Transverse colon (tissue), 4 donors: ENCODE data around the gene IFNA5. TPM values are rescaled to one million over a fixed set of nuclear protein-coding genes. Genes with fewer than 3 reads are reported as not detected.

Source experiments
- DNase-seq: peaks from one replicate; pipeline ENCODE4 v3.0.0-alpha.2; 2019
- H3K27ac ChIP-seq, 4 donors: fragments of 200-600 bp; sonication (generic); 2 replicates each; pipeline ENCODE4 v1.5.1; 2016 to 2018; ENCODE audit warnings: inconsistent platforms in 4 of 4
- H3K27me3 ChIP-seq: fragments of 200-600 bp; sonication (generic); 2 replicates; pipeline ENCODE4 v1.5.1; 2017; ENCODE audit warnings: inconsistent platforms
- H3K36me3 ChIP-seq, 4 donors: fragments of 200-600 bp; sonication (generic); 2 replicates each; pipeline ENCODE4 v1.5.1; 2017 to 2019; ENCODE audit warnings: inconsistent platforms in 4 of 4
- H3K4me1 ChIP-seq, 4 donors: fragments of 200-600 bp; sonication (generic); 2 replicates each; pipeline ENCODE4 v1.5.1; 2017 to 2020; ENCODE audit warnings: inconsistent platforms in 4 of 4
- H3K4me3 ChIP-seq, 4 donors: fragments of 200-600 bp; sonication (generic); 1 replicate in 1 of 4; 2 replicates in 3 of 4; pipeline versions ENCODE4 v1.5.1 to v1.6.1; 2017 to 2019; ENCODE audit warnings: inconsistent platforms in 4 of 4
- H3K9me3 ChIP-seq, 2 donors: fragments of 200-600 bp; sonication (generic); 2 replicates each; pipeline ENCODE4 v1.5.1; 2017 to 2019; ENCODE audit warnings: inconsistent platforms in 2 of 2
- CTCF ChIP-seq, 5 experiments: fragments of 200-600 bp in 3 of 5; fragments of 450-650 bp in 2 of 5; sonication (generic) in 3 of 5; IDR thresholded peaks; 1 replicate in 2 of 5; 2 replicates in 3 of 5; pipeline ENCODE4 v1.5.1; 2016 to 2017; ENCODE audit warnings: antibody characterized with exemption in 5 of 5, inconsistent platforms in 3 of 5, mild to moderate bottlenecking in 2 of 5, moderate library complexity in 1 of 5
- EP300 ChIP-seq: sonication (generic); formaldehyde crosslinking; IDR thresholded peaks from one replicate; pipeline ENCODE4 v1.6.1; 2017; ENCODE audit warnings: antibody characterized with exemption, low read depth
- POLR2A ChIP-seq: fragments of 450-650 bp; IDR thresholded peaks from one replicate; pipeline ENCODE4 v1.6.1; 2016; ENCODE audit warnings: antibody characterized with exemption, mild to moderate bottlenecking, moderate library complexity
- POLR2AphosphoS5 ChIP-seq, 3 donors: sonication (generic); formaldehyde crosslinking; IDR thresholded peaks; one replicate each; pipeline ENCODE4 v1.6.1; 2016; ENCODE audit warnings: antibody characterized with exemption in 3 of 3
- WGBS, 2 donors: methylation state at CpG; one replicate each; pipeline ENCODE4 v1.1.5; 2018; ENCODE audit warnings: low coverage in 1 of 2; 5-methylcytosine and 5-hydroxymethylcytosine counted together
- in situ Hi-C, 4 donors: fragments of 200-750 bp; cut with MboI; loops; one replicate each; pipeline versions ENCODE4 v1.15.0 to v1.15.1; 2017; ENCODE audit warnings: low sequenced_read_pairs in 3 of 4, low pct_ligation_motif_present in 1 of 4, low pct_unique_long_range_greater_than_20kb in 1 of 4
- intact Hi-C: fragments of 100-400 bp; cut with DNase I; formaldehyde crosslinking; loops from one replicate; pipeline ENCODE4 v1.15.1; 2023; ENCODE audit warnings: low total_unique reads
- total RNA-seq, 4 donors: library from RNA; depleted of rRNA; stranded (reverse); fragments of >200 nt; gene quantifications; one replicate each; pipeline ENCODE4 v1.1.0, GENCODE V29; 2016

Gene IFNA5
- total RNA-seq, 4 donors from 2014 or later = not detected

- Histone ChIP-seq H3K27me3 (no peaks in the 10 kb centered on the region), H3K4me1 (no peaks in the 10 kb centered on the region), H3K27ac (no peak overlapping the region), H3K36me3 (no peaks in the 10 kb centered on the region), H3K4me3 (no peak overlapping the region), H3K9me3 (no peaks in the 10 kb centered on the region)
- intact Hi-C loops (no loop called here), in situ Hi-C loops (no loop called here)
- 40 to 53% methylated on average over 1 of the region's 1 CpG for WGBS, 2 donors
- TF ChIP-seq POLR2A (no peak), CTCF (IDR thresholded peaks at IDR 0.05) (no peak), POLR2AphosphoS5 (IDR thresholded peaks at IDR 0.05) (no peak), EP300 (no peak)
- no peak for DNase-seq
Observed at GRCh38 chr9:21294364-21294774, 10.7 kb downstream of the IFNA5 start.

GRCh38 chr9:21289848-21290247 is 15.3 kb downstream of the IFNA5 start:
- WGBS, 2 donors = 39 to 53% methylated on average over 2 of the region's 2 CpGs
- H3K36me3 ChIP-seq = no peaks in the 10 kb centered on the region
- in situ Hi-C loops = no loop called here
- no peak for DNase-seq
- H3K4me3 ChIP-seq = no peak overlapping the region
- H3K9me3 ChIP-seq = no peaks in the 10 kb centered on the region
- intact Hi-C loops = no loop called here
- H3K27ac ChIP-seq = no peak overlapping the region
- no peaks in the 10 kb centered on the region for H3K27me3 ChIP-seq
- TF ChIP-seq EP300 (no peak), POLR2A (no peak), POLR2AphosphoS5 (IDR thresholded peaks at IDR 0.05) (no peak), CTCF (IDR thresholded peaks at IDR 0.05) (no peak)
- peaks cover 0 to 4% (median 0%) of the 10 kb centered on the region in 4 donors for H3K4me1 ChIP-seq

GRCh38 chr9:21287280-21287679 is 17.8 kb downstream of the IFNA5 start:
- WGBS, 2 donors = 30 to 61% methylated on average over 2 to 3 of the region's 3 CpGs
- no peak for TF ChIP-seq POLR2A
- TF ChIP-seq CTCF (IDR thresholded peaks at IDR 0.05) = no peak
- no peak for TF ChIP-seq EP300
- no peak for TF ChIP-seq POLR2AphosphoS5 (IDR thresholded peaks at IDR 0.05)
- Histone ChIP-seq H3K4me3 (no peak overlapping the region), H3K9me3 (no peaks in the 10 kb centered on the region), H3K27me3 (no peaks in the 10 kb centered on the region), H3K27ac (no peak overlapping the region), H3K4me1 (peaks cover 0 to 4% (median 0%) of the 10 kb centered on the region in 4 donors), H3K36me3 (no peaks in the 10 kb centered on the region)
- no peak for DNase-seq
- intact Hi-C loops = no loop called here
- in situ Hi-C loops = no loop called here

GRCh38 chr9:21286659-21287058 is 18.5 kb downstream of the IFNA5 start:
- in situ Hi-C loops (no loop called here), intact Hi-C loops (no loop called here)
- no peaks in the 10 kb centered on the region for H3K9me3 ChIP-seq
- H3K4me1 ChIP-seq = peaks cover 0 to 4% (median 0%) of the 10 kb centered on the region in 4 donors
- H3K36me3 ChIP-seq = no peaks in the 10 kb centered on the region
- no peaks in the 10 kb centered on the region for H3K27me3 ChIP-seq
- no peak overlapping the region for H3K4me3 ChIP-seq
- DNase-seq = no peak
- no peak overlapping the region for H3K27ac ChIP-seq
- no peak for TF ChIP-seq POLR2AphosphoS5 (IDR thresholded peaks at IDR 0.05)
- no peak for TF ChIP-seq POLR2A
- TF ChIP-seq CTCF (IDR thresholded peaks at IDR 0.05) = no peak
- TF ChIP-seq EP300 = no peak
- WGBS, 2 donors = 81 to 89% methylated on average over 3 to 5 of the region's 5 CpGs
